Fibroblast of villous mesenchyme (primary cell): ENCODE results near the gene SCLT1. TPM values are rescaled to one million over a fixed set of nuclear protein-coding genes. Genes with fewer than 3 reads are reported as not detected.
A peak's percentile ranks its signal among the peaks of the same experiment; 100 is the strongest.

Experiments
- DNase-seq: peaks from one replicate; pipeline ENCODE4 v3.0.0-alpha.2; 2010; ENCODE audit warnings: low read depth
- H3K4me3 ChIP-seq: 2 replicates; pipeline ENCODE4 v1.5.1; 2011; ENCODE audit warnings: low read depth, mild to moderate bottlenecking, low read length
- CTCF ChIP-seq: IDR thresholded peaks from 2 replicates; pipeline ENCODE4 v1.5.1; 2012; ENCODE audit warnings: low read depth, mild to moderate bottlenecking, low read length; ENCODE audit not compliant: insufficient read depth
- total RNA-seq: library from RNA; depleted of rRNA; stranded (reverse); fragments of >200 nt; gene quantifications from 2 replicates; pipeline ENCODE4 v1.2.3, GENCODE V29; 2012

The SCLT1 gene
- total RNA-seq, 1 donor = 28.1 TPM

- DNase-seq = no peak
- H3K4me3 ChIP-seq = no peak overlapping the region
- TF ChIP-seq CTCF = no peak
These were observed 114.4 kb downstream of the SCLT1 start for GRCh38 chr4:128978985-128979384.

- TF ChIP-seq CTCF = no peak
- no peak overlapping the region for H3K4me3 ChIP-seq
- DNase-seq = peak; percentile 60
These were observed 119.2 kb downstream of the SCLT1 start for GRCh38 chr4:128974136-128974581.

- DNase-seq = no peak
- H3K4me3 ChIP-seq = no peak overlapping the region
- no peak for TF ChIP-seq CTCF
These were observed 120.0 kb downstream of the SCLT1 start for GRCh38 chr4:128973384-128973783.

- DNase-seq = no peak
- TF ChIP-seq CTCF = no peak
These were observed 131.9 kb downstream of the SCLT1 start for GRCh38 chr4:128961405-128961804.

GRCh38 chr4:128958194-128958593 is 135.1 kb downstream of the SCLT1 start:
- DNase-seq = peak; percentile 56
- no peak for TF ChIP-seq CTCF
- no peak overlapping the region for H3K4me3 ChIP-seq

More at GRCh38 chr4:128961405-128961804, 131.9 kb downstream of the SCLT1 start:
- H3K4me3 ChIP-seq = no peak overlapping the region

- TF ChIP-seq CTCF = no peak
- no peak overlapping the region for H3K4me3 ChIP-seq
- DNase-seq = no peak
These were observed 135.9 kb downstream of the SCLT1 start for GRCh38 chr4:128957459-128957858.

GRCh38 chr4:128955751-128956150 is 137.6 kb downstream of the SCLT1 start:
- no peak overlapping the region for H3K4me3 ChIP-seq
- DNase-seq = no peak
- TF ChIP-seq CTCF = no peak
